HG03139 (cell line): ENCODE data around the gene QPRT.
"Not testable (repeated sequence)": the region's sequence is repeated elsewhere in the genome, so short reads cannot be mapped to it uniquely, and the experiment has no call there.

Source experiments
- ATAC-seq: cut with Tn5 transposase; IDR thresholded peaks from one replicate; pipeline ENCODE4 v1.9.1; 2021; ENCODE audit not compliant: unreplicated experiment

Gene QPRT

GRCh38 chr16:29662000-29662728 is 16.8 kb upstream of the QPRT start:
- no peak for ATAC-seq

GRCh38 chr16:29662729-29663015 is 16.3 kb upstream of the QPRT start:
- no peak for ATAC-seq

- no peak for ATAC-seq
Observed at GRCh38 chr16:29663016-29663806, 15.8 kb upstream of the QPRT start, which contains the start of gene SPN. Gene SPN (plus strand): TSS chr16:29663247. CDS start chr16:29663729, 482 bp downstream.

- ATAC-seq, result no peak
Observed at GRCh38 chr16:29663807-29664090, 15.2 kb upstream of the QPRT start.

GRCh38 chr16:29664091-29664921 is 14.7 kb upstream of the QPRT start:
- no peak for ATAC-seq

GRCh38 chr16:29665294-29666077 is 13.5 kb upstream of the QPRT start:
- no peak for ATAC-seq

GRCh38 chr16:29667322-29667610 is 11.7 kb upstream of the QPRT start:
- not testable (repeated sequence) for ATAC-seq

GRCh38 chr16:29667755-29668154 is 11.2 kb upstream of the QPRT start:
- no peak for ATAC-seq

- no peak for ATAC-seq
Observed at GRCh38 chr16:29668267-29668666, 10.7 kb upstream of the QPRT start.

- no peak for ATAC-seq
Observed at GRCh38 chr16:29673501-29673900, 5.5 kb upstream of the QPRT start.

GRCh38 chr16:29674188-29674587 is 4.8 kb upstream of the QPRT start:
- ATAC-seq, result no peak

GRCh38 chr16:29675811-29676643 is 3.0 kb upstream of the QPRT start:
- no peak for ATAC-seq

- ATAC-seq, result no peak
Observed at GRCh38 chr16:29676989-29677785, 1.8 kb upstream of the QPRT start.

- no peak for ATAC-seq
Observed at GRCh38 chr16:29680180-29680598, 1.2 kb downstream of the QPRT start.

- ATAC-seq, result no peak
Observed at GRCh38 chr16:29683543-29684090, 4.6 kb downstream of the QPRT start.

- no peak for ATAC-seq
Observed at GRCh38 chr16:29684679-29685078, 5.7 kb downstream of the QPRT start.

GRCh38 chr16:29686740-29687332 is 7.9 kb downstream of the QPRT start:
- no peak for ATAC-seq

- ATAC-seq, result no peak
Observed at GRCh38 chr16:29687755-29688154, 8.8 kb downstream of the QPRT start.

GRCh38 chr16:29688172-29688571 is 9.2 kb downstream of the QPRT start:
- no peak for ATAC-seq
